GM19035 (cell line): ENCODE results near the gene CYYR1.

Experiments
- ATAC-seq: cut with Tn5 transposase; IDR thresholded peaks from one replicate; pipeline ENCODE4 v1.9.1; 2021; ENCODE audit not compliant: unreplicated experiment

The CYYR1 gene

GRCh38 chr21:26554365-26554764, 18.7 kb downstream of the CYYR1 start:
- ATAC-seq: no peak

- ATAC-seq: no peak
Observed at GRCh38 chr21:26553898-26554297, 19.2 kb downstream of the CYYR1 start.

- no peak for ATAC-seq
Observed at GRCh38 chr21:26550326-26550725, 22.8 kb downstream of the CYYR1 start.

GRCh38 chr21:26546446-26547097, 26.5 kb downstream of the CYYR1 start:
- no peak for ATAC-seq

GRCh38 chr21:26544201-26544775, 28.8 kb downstream of the CYYR1 start:
- no peak for ATAC-seq

GRCh38 chr21:26540651-26541050, 32.4 kb downstream of the CYYR1 start:
- ATAC-seq: no peak

- ATAC-seq: no peak
Observed at GRCh38 chr21:26539566-26539965, 33.5 kb downstream of the CYYR1 start.

GRCh38 chr21:26534517-26534916, 38.6 kb downstream of the CYYR1 start:
- ATAC-seq: no peak

GRCh38 chr21:26532208-26532607, 40.9 kb downstream of the CYYR1 start:
- ATAC-seq: no peak

GRCh38 chr21:26529526-26529925, 43.6 kb downstream of the CYYR1 start:
- no peak for ATAC-seq

- no peak for ATAC-seq
Observed at GRCh38 chr21:26528882-26529281, 44.2 kb downstream of the CYYR1 start.

- ATAC-seq: no peak
Observed at GRCh38 chr21:26522704-26523103, 50.4 kb downstream of the CYYR1 start.

GRCh38 chr21:26519142-26519541, 53.9 kb downstream of the CYYR1 start:
- ATAC-seq: no peak

GRCh38 chr21:26515257-26515656, 57.8 kb downstream of the CYYR1 start:
- ATAC-seq: no peak

- no peak for ATAC-seq
Observed at GRCh38 chr21:26513212-26513611, 59.9 kb downstream of the CYYR1 start.

- ATAC-seq: no peak
Observed at GRCh38 chr21:26512664-26513063, 60.4 kb downstream of the CYYR1 start.

GRCh38 chr21:26508903-26509302, 64.2 kb downstream of the CYYR1 start:
- no peak for ATAC-seq

GRCh38 chr21:26506956-26507355, 66.1 kb downstream of the CYYR1 start:
- no peak for ATAC-seq

- no peak for ATAC-seq
Observed at GRCh38 chr21:26505211-26505610, 67.9 kb downstream of the CYYR1 start.

- no peak for ATAC-seq
Observed at GRCh38 chr21:26503414-26503813, 69.7 kb downstream of the CYYR1 start.

- ATAC-seq: no peak
Observed at GRCh38 chr21:26501495-26502021, 71.5 kb downstream of the CYYR1 start.

- ATAC-seq: no peak
Observed at GRCh38 chr21:26499495-26499894, 73.6 kb downstream of the CYYR1 start.
